Choroid plexus epithelial cell (primary cell): ENCODE data around the gene ARCN1.
"Not testable (repeated sequence)": the region's sequence is repeated elsewhere in the genome, so short reads cannot be mapped to it uniquely, and the experiment has no call there.

Source experiments
- DNase-seq: peaks from one replicate; pipeline ENCODE4 v3.0.0-alpha.2; 2010; ENCODE audit warnings: low read depth
- H3K4me3 ChIP-seq: 2 replicates; pipeline ENCODE4 v1.5.1; 2011; ENCODE audit warnings: low read depth, mild to moderate bottlenecking, control low read depth, low read length, moderate library complexity
- TF ChIP-seq, protein P1 (sequence below): conservative IDR thresholded peaks from 2 replicates; pipeline ENCODE4 v1.5.1; 2011; ENCODE audit warnings: low read depth, mild to moderate bottlenecking, control low read depth, inconsistent platforms, low read length, moderate library complexity

ARCN1 gene

DNA sequence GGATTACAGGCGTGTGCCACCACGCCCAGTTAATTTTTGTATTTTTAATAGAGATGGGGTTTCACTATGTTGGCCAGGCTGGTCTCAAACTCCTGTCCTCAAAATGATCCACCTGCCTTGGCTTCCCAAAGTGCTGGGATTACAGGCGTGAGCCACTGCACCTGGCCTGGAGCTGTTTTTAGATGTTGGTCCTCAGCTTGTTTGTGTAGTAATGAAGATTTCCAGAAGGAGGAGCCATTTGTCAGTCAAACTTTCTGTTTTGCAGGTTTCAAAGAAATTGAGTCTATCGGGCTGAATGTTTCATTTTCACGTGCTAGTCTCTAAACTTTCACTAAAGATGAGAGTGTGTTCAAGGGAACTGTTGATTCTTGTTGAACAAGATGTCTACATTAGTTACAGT, 22.8 kb downstream of the ARCN1 start:
- H3K4me3 ChIP-seq, result not testable (repeated sequence)
- TF ChIP-seq, protein P1, sequence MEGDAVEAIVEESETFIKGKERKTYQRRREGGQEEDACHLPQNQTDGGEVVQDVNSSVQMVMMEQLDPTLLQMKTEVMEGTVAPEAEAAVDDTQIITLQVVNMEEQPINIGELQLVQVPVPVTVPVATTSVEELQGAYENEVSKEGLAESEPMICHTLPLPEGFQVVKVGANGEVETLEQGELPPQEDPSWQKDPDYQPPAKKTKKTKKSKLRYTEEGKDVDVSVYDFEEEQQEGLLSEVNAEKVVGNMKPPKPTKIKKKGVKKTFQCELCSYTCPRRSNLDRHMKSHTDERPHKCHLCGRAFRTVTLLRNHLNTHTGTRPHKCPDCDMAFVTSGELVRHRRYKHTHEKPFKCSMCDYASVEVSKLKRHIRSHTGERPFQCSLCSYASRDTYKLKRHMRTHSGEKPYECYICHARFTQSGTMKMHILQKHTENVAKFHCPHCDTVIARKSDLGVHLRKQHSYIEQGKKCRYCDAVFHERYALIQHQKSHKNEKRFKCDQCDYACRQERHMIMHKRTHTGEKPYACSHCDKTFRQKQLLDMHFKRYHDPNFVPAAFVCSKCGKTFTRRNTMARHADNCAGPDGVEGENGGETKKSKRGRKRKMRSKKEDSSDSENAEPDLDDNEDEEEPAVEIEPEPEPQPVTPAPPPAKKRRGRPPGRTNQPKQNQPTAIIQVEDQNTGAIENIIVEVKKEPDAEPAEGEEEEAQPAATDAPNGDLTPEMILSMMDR, result peak; percentile 63
- DNase-seq, result peak; percentile 83

DNA sequence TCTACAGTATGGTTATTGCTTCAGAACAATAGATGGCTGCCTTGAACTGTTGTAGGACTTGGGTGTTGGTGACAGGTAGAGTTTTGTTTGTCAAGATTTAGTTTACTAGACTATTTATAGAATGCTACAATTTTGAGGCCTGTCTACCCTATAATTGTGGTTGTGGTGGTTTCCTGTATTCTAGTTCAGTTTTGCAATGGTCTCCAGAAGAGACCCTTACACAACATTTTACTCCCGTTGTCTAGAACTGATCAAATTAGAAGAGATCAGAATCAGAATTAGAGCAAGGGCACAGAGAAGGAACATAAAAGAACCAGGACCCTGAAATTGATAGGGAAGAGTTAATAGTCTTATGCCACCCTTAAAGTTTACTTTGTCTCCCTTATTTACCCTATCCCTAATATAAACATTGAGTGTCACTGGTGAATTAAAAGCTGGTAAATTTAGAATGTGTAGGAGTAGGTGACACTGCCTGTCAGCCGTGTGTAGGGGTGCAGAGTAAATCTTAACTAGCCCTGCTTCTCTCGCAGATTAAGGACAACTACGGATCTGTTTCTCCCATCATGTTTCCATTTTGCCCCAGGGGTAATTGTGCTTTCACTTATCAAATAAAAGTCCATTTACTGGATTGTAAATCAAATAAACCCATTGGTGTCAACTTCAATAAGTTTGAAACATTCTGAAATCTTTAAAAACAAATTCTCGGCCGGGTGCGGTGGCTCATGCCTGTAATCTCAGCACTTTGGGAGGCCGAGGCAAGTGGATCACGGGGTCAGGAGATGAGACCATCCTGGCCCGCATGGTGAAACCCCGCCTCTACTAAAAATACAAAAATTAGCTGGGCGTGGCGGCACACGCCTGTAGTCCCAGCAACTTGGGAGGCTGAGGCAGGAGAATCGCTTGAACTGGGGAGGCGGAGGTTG, 24.3 kb downstream of the ARCN1 start:
- TF ChIP-seq, protein P1, result no peak
- DNase-seq, result no peak

DNA sequence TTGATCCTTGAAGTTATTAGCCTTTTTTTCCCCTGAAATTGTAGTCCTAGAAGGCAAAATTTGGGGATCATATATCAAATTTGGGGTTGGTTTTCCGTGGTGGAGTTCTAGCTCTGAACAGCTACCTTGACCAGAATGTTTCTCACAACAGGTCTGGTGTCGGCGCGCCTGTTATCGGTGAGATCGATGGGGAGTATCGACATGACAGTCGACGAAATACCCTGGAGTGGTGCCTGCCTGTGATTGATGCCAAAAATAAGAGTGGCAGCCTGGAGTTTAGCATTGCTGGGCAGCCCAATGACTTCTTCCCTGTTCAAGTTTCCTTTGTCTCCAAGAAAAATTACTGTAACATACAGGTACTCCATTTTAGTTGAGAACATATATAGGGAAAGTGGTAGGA, 25.3 kb downstream of the ARCN1 start:
- DNase-seq, result no peak
- no peak overlapping the region for H3K4me3 ChIP-seq
- TF ChIP-seq, protein P1, result no peak

More for the DNA sequence above, 24.3 kb downstream of the ARCN1 start:
- no peak overlapping the region for H3K4me3 ChIP-seq

DNA sequence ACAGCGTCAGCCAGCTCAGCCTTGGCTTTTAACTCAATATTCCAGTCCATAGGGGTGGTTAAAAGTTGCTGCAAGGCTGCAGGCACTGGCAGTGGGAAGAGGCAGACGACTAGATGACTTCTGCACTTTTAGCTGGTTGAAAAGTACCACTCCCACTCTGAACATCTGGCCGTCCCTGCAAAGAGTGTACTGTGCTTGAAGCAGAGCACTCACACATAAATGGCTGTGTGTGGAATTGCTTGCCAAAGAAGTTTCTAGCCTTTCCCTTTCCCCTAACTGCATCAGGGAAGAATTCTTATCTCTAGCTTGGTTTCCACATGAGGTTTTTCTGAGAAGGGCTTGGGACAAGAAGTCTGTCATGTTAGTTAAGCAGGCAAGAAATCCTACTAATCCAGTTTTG, 30.1 kb downstream of the ARCN1 start:
- DNase-seq, result no peak
- no peak overlapping the region for H3K4me3 ChIP-seq
- TF ChIP-seq, protein P1, result no peak

DNA sequence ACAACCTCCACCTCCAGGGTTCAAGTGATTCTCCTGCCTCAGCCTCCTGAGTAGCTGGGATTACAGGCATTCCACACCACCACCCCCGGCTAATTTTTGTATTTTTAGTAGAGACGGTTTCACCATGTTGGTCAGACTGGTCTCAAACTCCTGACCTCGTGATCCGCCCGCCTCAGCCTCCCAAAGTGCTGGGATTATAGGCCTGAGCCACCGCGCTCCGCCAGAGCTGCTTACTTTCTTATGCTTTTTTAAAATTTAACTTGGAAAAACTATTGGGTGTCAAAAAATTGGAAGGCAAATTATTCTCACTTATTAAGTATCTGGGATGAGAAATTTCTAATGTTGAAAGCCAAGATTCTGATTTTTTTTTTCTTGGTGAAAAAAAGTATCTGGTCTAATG, 31.5 kb downstream of the ARCN1 start:
- H3K4me3 ChIP-seq, DNase-seq: not testable (repeated sequence)

DNA sequence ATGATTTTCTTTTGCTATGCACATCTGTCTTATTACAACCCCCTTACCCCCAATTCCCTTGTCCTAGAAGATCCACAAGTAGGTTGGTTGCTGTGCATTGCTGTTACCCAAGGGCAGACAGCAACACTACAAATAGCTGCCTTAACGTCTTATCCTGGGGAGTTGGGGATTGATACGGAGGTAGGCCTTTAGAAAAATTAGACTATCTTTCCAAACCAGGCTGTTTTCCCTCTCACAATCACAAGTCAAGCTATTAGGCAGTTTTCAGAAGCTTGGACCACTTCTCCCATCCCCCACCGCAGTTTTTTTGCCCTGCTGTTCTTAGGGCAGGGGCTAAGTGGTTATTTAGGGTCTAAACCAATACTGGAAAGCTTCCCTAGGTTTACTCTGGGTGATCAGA, 32.4 kb downstream of the ARCN1 start:
- TF ChIP-seq, protein P1, result no peak
- H3K4me3 ChIP-seq, result no peak overlapping the region
- no peak for DNase-seq

DNA sequence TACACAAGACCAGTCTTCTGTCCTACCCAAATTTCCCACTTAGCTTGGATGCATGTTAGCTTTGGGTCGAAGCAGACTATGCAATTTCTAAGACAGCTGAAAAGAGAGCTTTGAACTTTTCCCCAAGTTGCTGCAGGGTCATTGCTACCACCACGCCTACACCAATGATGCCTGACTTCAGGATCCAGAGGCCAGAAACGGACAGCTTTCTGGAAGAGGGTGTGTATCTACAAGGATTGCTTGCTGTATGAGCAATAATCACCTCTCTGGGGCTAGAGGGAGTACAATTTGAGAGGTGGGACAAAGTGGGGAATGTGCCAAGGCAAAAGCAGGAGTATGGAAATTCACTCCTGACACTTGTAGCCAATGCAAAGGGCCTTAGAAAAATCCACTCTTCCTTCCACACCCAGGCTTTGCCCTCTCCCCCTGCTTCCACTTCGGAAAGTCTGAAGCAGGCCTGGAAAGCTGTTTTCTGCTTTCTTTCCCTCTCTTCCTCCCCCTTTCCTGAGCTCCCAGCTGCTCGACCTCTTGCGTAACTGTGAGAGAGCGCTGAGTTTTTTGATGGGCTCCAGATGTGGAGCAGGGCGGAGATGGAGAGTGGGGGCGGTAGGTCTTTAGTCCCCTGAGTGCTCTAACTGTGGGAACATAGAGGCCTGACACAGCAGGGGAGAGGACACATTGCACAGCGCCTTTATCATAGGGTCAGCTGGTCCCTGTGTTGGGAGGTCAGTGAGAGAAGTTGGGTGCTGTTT, 33.1 kb downstream of the ARCN1 start:
- peak; percentile 97 for DNase-seq
- TF ChIP-seq, protein P1, result no peak

More for the DNA sequence above, 33.1 kb downstream of the ARCN1 start:
- peak overlapping the region; percentile 22 for H3K4me3 ChIP-seq
